ENCODE measurements around the gene VAC14.
A peak's percentile ranks its signal among the peaks of the same experiment; 100 is the strongest.

VAC14 gene

DNA sequence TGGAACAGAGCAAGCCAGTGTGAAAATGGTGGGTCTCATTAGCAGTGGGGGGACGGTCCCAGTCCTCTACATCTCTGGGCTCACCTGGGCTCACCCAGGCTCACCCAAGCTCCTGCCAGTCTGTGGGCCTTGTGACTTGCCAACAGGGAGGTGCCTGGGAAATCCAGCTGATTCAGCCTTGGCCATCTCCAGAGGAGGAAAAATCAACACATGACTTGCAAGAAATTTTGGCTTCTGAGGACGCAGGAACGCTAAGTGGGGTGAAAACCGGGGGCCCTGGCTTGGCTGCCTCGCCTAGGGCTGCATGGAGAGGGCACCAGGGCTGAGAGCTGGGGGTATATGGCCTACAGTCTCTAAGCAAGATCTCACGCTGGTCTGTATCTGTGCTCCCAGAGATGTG is 47.7 kb downstream of the VAC14 start:
- in situ Hi-C loops (cut with HindIII; ENCODE audit: low sequenced_read_pairs), result loop anchor here (25.0 kb wide), 1 partner anchor 216 kb away; no protein-coding TSS in a partner anchor
- TF ChIP-seq, protein P1, sequence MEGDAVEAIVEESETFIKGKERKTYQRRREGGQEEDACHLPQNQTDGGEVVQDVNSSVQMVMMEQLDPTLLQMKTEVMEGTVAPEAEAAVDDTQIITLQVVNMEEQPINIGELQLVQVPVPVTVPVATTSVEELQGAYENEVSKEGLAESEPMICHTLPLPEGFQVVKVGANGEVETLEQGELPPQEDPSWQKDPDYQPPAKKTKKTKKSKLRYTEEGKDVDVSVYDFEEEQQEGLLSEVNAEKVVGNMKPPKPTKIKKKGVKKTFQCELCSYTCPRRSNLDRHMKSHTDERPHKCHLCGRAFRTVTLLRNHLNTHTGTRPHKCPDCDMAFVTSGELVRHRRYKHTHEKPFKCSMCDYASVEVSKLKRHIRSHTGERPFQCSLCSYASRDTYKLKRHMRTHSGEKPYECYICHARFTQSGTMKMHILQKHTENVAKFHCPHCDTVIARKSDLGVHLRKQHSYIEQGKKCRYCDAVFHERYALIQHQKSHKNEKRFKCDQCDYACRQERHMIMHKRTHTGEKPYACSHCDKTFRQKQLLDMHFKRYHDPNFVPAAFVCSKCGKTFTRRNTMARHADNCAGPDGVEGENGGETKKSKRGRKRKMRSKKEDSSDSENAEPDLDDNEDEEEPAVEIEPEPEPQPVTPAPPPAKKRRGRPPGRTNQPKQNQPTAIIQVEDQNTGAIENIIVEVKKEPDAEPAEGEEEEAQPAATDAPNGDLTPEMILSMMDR (IDR thresholded peaks at IDR 0.05; ENCODE audit: low read depth, low read length, missing control alignments), result no peak
- no peak overlapping the region for H3K4me3 ChIP-seq (ENCODE audit: low read depth, low read length)
- DNase-seq (ENCODE audit: low read depth), result no peak

DNA sequence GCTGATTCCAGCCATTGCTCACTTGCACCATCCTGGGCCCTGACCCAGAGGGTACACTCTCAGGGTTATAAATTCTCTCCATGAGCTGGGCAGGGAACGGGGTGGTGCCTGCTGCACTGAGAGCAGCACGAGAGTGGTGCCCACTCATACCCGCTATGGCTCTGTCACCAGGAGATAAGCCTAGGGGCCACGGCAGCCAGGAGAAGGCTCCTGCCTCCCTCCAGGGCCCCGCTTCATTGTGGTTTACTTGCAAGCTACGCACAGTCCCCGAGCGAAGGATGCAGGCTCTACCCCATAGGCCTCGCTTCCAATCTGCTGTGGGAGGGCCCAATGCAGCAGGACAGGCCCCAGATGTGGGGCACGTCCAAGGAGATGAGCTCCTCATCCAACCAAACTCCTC is 48.5 kb downstream of the VAC14 start:
- DNase-seq (ENCODE audit: low read depth), result no peak
- TF ChIP-seq, protein P1 (IDR thresholded peaks at IDR 0.05; ENCODE audit: low read depth, low read length, missing control alignments), result no peak
- no peak overlapping the region for H3K4me3 ChIP-seq (ENCODE audit: low read depth, low read length)
- in situ Hi-C loops (cut with HindIII; ENCODE audit: low sequenced_read_pairs), result loop anchor here (25.0 kb wide), 1 partner anchor 215 kb away; no protein-coding TSS in a partner anchor

DNA sequence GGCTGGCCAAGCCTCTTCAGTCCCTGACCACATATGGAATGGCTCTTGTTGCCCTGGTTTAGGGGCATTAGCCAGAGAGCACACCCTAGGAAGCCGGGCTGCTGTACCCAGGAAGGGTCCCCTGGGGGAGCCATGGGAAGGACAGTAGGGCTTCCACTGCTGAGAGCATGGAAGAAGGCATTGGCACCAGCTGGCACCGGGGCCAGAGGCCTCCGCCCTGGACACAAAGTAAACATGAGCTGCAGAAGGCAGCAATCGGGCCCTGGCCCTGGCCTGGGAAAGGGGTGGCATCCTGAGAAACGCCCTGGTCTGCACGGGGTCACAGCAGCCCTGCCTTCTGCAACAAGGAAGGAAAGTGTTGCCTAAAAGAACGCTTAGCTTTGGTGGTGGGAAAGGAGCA is 49.4 kb downstream of the VAC14 start:
- no peak overlapping the region for H3K4me3 ChIP-seq (ENCODE audit: low read depth, low read length)
- TF ChIP-seq, protein P1 (IDR thresholded peaks at IDR 0.05; ENCODE audit: low read depth, low read length, missing control alignments), result no peak
- in situ Hi-C loops (cut with HindIII; ENCODE audit: low sequenced_read_pairs), result loop anchor here (25.0 kb wide), 1 partner anchor 214 kb away; no protein-coding TSS in a partner anchor

DNA sequence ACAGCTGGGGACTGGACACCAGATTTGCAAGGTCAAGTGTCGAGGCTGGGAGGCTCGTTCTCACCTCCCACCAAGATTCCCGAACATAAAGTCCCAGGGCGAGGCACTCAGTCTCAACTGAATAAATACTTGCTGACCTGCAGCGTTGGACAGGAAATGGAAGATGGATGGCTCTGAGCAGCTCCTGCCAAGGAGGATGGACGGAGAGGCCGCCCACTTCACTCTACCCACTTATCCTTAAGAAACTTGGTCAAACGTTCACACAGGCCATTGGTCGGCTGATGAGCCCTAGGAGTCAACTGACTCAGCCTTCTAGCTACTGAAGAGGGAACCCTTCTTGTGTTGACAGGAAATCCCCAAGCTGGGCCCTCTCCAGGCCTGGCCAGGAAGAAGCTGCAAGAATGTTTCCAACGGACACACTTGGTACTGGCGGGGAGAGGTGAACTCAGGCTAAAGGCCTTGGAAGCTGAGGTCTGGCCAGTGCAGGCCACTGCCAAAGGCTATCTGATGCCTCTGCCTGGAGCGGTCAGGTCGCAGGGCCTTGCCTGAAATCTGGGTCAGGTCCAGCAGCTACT is 50.0 kb downstream of the VAC14 start:
- in situ Hi-C loops (cut with HindIII; ENCODE audit: low sequenced_read_pairs), result loop anchor here (25.0 kb wide), 1 partner anchor 214 kb away; no protein-coding TSS in a partner anchor
- DNase-seq (ENCODE audit: low read depth), result peak; percentile 87
- TF ChIP-seq, protein P1 (IDR thresholded peaks at IDR 0.05; ENCODE audit: low read depth, low read length, missing control alignments), result no peak
- H3K4me3 ChIP-seq (ENCODE audit: low read depth, low read length), result no peak overlapping the region

More for the DNA sequence above, 49.4 kb downstream of the VAC14 start:
- DNase-seq (ENCODE audit: low read depth), result no peak

DNA sequence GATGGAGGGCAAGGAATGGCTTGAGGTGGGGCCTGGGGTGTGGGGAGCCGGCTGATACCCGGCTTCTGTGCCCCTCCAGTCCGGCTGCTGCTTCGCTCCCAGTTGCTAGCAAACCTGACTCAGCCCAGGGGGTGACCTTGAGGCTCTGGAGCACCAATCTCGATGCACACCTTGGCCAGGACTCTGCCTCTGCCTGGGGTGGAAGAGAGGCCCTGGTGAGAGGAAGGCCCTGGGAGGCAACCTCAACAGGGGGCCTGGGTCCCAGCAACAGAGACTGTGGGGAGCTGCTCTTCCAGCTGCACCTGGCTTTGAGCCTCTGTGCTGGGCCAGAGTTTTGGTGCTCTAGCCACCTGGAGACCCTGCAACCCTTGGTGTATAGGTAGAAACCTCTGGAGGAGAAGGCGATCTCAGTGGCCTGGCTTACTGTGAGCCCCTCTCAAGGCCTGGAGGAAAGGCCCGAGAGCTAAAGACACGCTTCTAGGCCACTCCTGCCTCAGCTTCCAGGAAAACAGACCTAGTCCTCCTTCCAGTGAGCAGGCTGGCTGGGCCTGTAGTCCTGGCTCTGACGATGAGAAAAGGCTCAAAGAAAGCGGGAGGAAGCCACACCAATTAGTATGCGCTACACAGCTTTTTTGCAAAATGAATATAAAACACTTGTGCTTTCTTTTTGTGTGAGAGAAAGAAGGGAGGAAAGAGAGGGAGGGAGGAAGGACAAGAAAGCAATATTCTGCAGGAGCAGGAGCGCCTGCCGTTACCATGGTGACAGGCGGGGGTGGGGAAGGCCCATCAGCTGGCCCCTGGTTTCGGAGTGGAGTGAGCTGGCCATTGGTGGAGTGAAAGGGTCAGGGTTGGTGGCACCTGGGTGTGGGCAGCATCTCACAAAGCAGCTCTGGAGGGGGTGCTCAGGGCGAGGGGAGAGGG is 51.0 kb downstream of the VAC14 start:
- no peak for DNase-seq (ENCODE audit: low read depth)
- TF ChIP-seq, protein P1 (IDR thresholded peaks at IDR 0.05; ENCODE audit: low read depth, low read length, missing control alignments), result no peak
- in situ Hi-C loops (cut with HindIII; ENCODE audit: low sequenced_read_pairs), result loop anchor here (25.0 kb wide), 1 partner anchor 213 kb away; no protein-coding TSS in a partner anchor
- H3K4me3 ChIP-seq (ENCODE audit: low read depth, low read length), result no peak overlapping the region

DNA sequence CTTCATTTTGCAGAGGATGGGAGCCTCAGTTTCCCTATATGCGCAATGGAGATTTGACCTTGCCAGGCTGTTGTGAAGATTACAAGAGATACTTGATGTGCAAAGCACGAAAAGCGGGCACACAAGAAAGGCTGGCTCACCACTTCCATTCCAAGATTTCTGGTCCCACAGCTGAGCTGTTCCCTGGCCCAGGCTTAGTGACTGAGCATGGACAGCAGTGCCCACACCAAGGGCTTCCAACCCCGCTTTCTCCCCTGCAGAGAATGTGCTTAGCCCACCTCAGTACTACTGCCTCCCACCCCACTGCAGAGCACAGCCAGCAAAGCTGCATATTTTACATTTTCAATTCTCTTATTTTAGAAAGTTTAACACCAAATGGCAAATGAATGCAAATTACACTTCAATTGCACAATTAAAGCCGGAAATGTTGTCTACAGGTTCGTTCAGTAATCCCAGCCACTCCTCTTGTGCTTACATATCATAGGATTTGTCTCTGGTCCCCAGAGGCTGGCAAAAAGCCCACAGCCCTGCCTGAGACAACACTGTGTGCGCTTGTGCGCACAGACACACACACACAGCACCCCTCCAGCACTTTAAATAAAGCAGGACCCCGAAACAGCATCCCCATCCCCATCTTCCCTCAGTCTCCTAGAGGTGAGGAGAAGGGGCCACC is 51.8 kb downstream of the VAC14 start:
- DNase-seq (ENCODE audit: low read depth), result no peak
- TF ChIP-seq, protein P1 (IDR thresholded peaks at IDR 0.05; ENCODE audit: low read depth, low read length, missing control alignments), result no peak
- in situ Hi-C loops (cut with HindIII; ENCODE audit: low sequenced_read_pairs), result no loop called here
- no peak overlapping the region for H3K4me3 ChIP-seq (ENCODE audit: low read depth, low read length)

Data from astrocyte of the cerebellum (primary cell).